Measurements from ENCODE around the gene PNMA6E. TPM values are rescaled to one million over a fixed set of nuclear protein-coding genes. Genes with fewer than 3 reads are reported as not detected.

Gene PNMA6E
- total and polyA plus RNA-seq, 9 of the 15 experiments (the other 6 are each of a cell fraction or from before 2014, with no cell fraction given) = 0.03 TPM; not detected in 8

GRCh38 chrX:153366878-153367538 lies 34.1 kb downstream of the PNMA6E start (continued):
- no peak for TF ChIP-seq ATF6 (CRISPR knock-in tag; IDR thresholded peaks at IDR 0.05)
- no peak for TF ChIP-seq ZNF696 (CRISPR knock-in tag; conservative IDR thresholded peaks at IDR 0.05)
- no peak for TF ChIP-seq PATZ1 (CRISPR knock-in tag; IDR thresholded peaks at IDR 0.05; ENCODE audit: borderline replicate concordance)
- no peak for TF ChIP-seq MCM5 (IDR thresholded peaks at IDR 0.05; ENCODE audit: low read depth)
- no peak for TF ChIP-seq RNF2 (IDR thresholded peaks at IDR 0.05)
- TF ChIP-seq ZNF586 (CRISPR knock-in tag; conservative IDR thresholded peaks at IDR 0.05) = no peak
- TF ChIP-seq TAF1 (IDR thresholded peaks at IDR 0.05; ENCODE audit: control insufficient read depth, extremely low read depth, insufficient read depth, low read length, severe bottlenecking) = no peak
- TF ChIP-seq XRCC5 (IDR thresholded peaks at IDR 0.05; ENCODE audit: low read depth, low read length) = no peak
- no peak for TF ChIP-seq HNRNPUL1 (IDR thresholded peaks at IDR 0.05; ENCODE audit: low read length)
- TF ChIP-seq RAD21 (CRISPR knock-in tag; conservative IDR thresholded peaks at IDR 0.05 in 1 of 2, IDR thresholded peaks at IDR 0.05 in 1 of 2) = no peak

Data from K562 (cell line).